Upper lobe of left lung (tissue), 6 donors: ENCODE results near the gene ZMAT3. TPM values are rescaled to one million over a fixed set of nuclear protein-coding genes. Genes with fewer than 3 reads are reported as not detected.

Source experiments
- ATAC-seq, 2 donors: fragments of 200-7000 bp; cut with Tn5 transposase; one replicate each; pipeline ENCODE4 v1.9.1; 2022; ENCODE audit warnings: mild to moderate bottlenecking in 2 of 2, moderate library complexity in 2 of 2; ENCODE audit not compliant: low FRiP score in 2 of 2
- DNase-seq, 2 donors: peaks; one replicate each; pipeline ENCODE4 v3.0.0-alpha.2; 2019 to 2020
- H3K27ac ChIP-seq, 4 donors: fragments of 200-600 bp; sonication (generic); one replicate each; pipeline ENCODE4 v1.5.1; 2016 to 2019
- H3K27me3 ChIP-seq, 4 donors: fragments of 200-600 bp; sonication (generic); one replicate each; pipeline ENCODE4 v1.5.1; 2017 to 2019
- H3K36me3 ChIP-seq, 4 donors: fragments of 200-600 bp; sonication (generic); one replicate each; pipeline ENCODE4 v1.5.1; 2016 to 2019
- H3K4me1 ChIP-seq, 4 donors: fragments of 200-600 bp; sonication (generic); one replicate each; pipeline ENCODE4 v1.5.1; 2018 to 2019
- H3K4me3 ChIP-seq, 4 donors: fragments of 200-600 bp; sonication (generic); one replicate each; pipeline ENCODE4 v1.5.1; 2017 to 2019; ENCODE audit warnings: mild to moderate bottlenecking in 2 of 4, moderate library complexity in 1 of 4
- H3K9me3 ChIP-seq, 4 donors: fragments of 200-600 bp; sonication (generic); one replicate each; pipeline ENCODE4 v1.5.1; 2018 to 2019
- CTCF ChIP-seq, 6 experiments: fragments of 450-650 bp in 4 of 6; fragments of 200-600 bp in 2 of 6; sonication (generic) in 2 of 6; IDR thresholded peaks; one replicate each; pipeline ENCODE4 v1.5.1; 2016 to 2019; ENCODE audit warnings: antibody characterized with exemption in 6 of 6
- EP300 ChIP-seq, 4 donors: sonication (generic); formaldehyde crosslinking; IDR thresholded peaks; one replicate each; pipeline ENCODE4 v1.5.1; 2017; ENCODE audit warnings: antibody characterized with exemption in 4 of 4, control low read depth in 2 of 4
- POLR2A ChIP-seq, 4 donors: fragments of 450-650 bp; IDR thresholded peaks; one replicate each; pipeline ENCODE4 v1.5.1; 2016 to 2017; ENCODE audit warnings: antibody characterized with exemption in 4 of 4, mild to moderate bottlenecking in 2 of 4
- POLR2AphosphoS5 ChIP-seq, 2 donors: sonication (generic); formaldehyde crosslinking; IDR thresholded peaks; one replicate each; pipeline ENCODE4 v1.5.1; 2017; ENCODE audit warnings: antibody characterized with exemption in 2 of 2
- WGBS, 2 donors: methylation state at CpG; one replicate each; pipeline ENCODE4 v1.1.5; 2017 to 2018; 5-methylcytosine and 5-hydroxymethylcytosine counted together
- total RNA-seq, 6 donors: library from RNA; depleted of rRNA in 4 of 6; stranded (reverse); fragments of >200 nt in 4 of 6; gene quantifications; one replicate each; pipeline versions ENCODE4 v1.1.0 to v1.2.1, GENCODE V29; 2016 to 2021
- donor health status: DM: no; HTN: no; CAD: no; lungs with moderate emphysema.
- donor health status: DM: no; HTN: yes; CAD: no; lungs with severe emphysema.

ZMAT3 gene
- total RNA-seq, 6 donors from 2014 or later: 6.4 to 19.5 (median 13.1) TPM

GRCh38 chr3:178987745-178988144, 83.9 kb downstream of the ZMAT3 start:
- no peak for ATAC-seq
- H3K4me3 ChIP-seq: no peak overlapping the region
- TF ChIP-seq POLR2AphosphoS5 (IDR thresholded peaks at IDR 0.05) (no peak), POLR2A (IDR thresholded peaks at IDR 0.05) (no peak), CTCF (IDR thresholded peaks at IDR 0.05) (no peak), EP300 (IDR thresholded peaks at IDR 0.05) (no peak)

GRCh38 chr3:178986456-178986855, 85.2 kb downstream of the ZMAT3 start:
- Histone ChIP-seq H3K36me3 (no peaks in the 10 kb centered on the region), H3K4me3 (no peak overlapping the region), H3K27ac (no peak overlapping the region), H3K9me3 (peaks cover 5 to 35% (median 33%) of the 10 kb centered on the region in 4 donors), H3K27me3 (no peaks in the 10 kb centered on the region), H3K4me1 (no peaks in the 10 kb centered on the region)
- TF ChIP-seq CTCF (IDR thresholded peaks at IDR 0.05) (no peak), POLR2AphosphoS5 (IDR thresholded peaks at IDR 0.05) (no peak), EP300 (IDR thresholded peaks at IDR 0.05) (no peak), POLR2A (IDR thresholded peaks at IDR 0.05) (no peak)
- ATAC-seq: no peak
- no peak for DNase-seq
- WGBS, 2 donors: 49 to 52% methylated on average over 2 of the region's 2 CpGs

More at GRCh38 chr3:178987745-178988144, 83.9 kb downstream of the ZMAT3 start:
- Histone ChIP-seq H3K27me3 (no peaks in the 10 kb centered on the region), H3K4me1 (no peaks in the 10 kb centered on the region), H3K36me3 (no peaks in the 10 kb centered on the region), H3K9me3 (peaks cover 5 to 35% (median 33%) of the 10 kb centered on the region in 4 donors), H3K27ac (no peak overlapping the region)
- WGBS, 2 donors: 87 to 100% methylated on average over 1 of the region's 1 CpG
- DNase-seq: no peak

GRCh38 chr3:178982137-178982536, 89.5 kb downstream of the ZMAT3 start:
- TF ChIP-seq CTCF (IDR thresholded peaks at IDR 0.05) (no peak), POLR2A (IDR thresholded peaks at IDR 0.05) (no peak), EP300 (IDR thresholded peaks at IDR 0.05) (no peak), POLR2AphosphoS5 (IDR thresholded peaks at IDR 0.05) (no peak)
- DNase-seq (no peak), ATAC-seq (no peak)
- no peaks in the 10 kb centered on the region for H3K27me3 ChIP-seq
- 63 to 76% methylated on average over 4 of the region's 4 CpGs for WGBS, 2 donors
- no peaks in the 10 kb centered on the region for H3K4me1 ChIP-seq
- peaks cover 0 to 3% (median 1%) of the 10 kb centered on the region in 4 donors for H3K9me3 ChIP-seq
- H3K36me3 ChIP-seq: no peaks in the 10 kb centered on the region
- H3K4me3 ChIP-seq: no peak overlapping the region
- no peak overlapping the region for H3K27ac ChIP-seq

- TF ChIP-seq POLR2A (IDR thresholded peaks at IDR 0.05): no peak
- no peak for TF ChIP-seq EP300 (IDR thresholded peaks at IDR 0.05)
- no peak for TF ChIP-seq CTCF (IDR thresholded peaks at IDR 0.05)
- TF ChIP-seq POLR2AphosphoS5 (IDR thresholded peaks at IDR 0.05): no peak
- no peak overlapping the region for H3K27ac ChIP-seq
- no peaks in the 10 kb centered on the region for H3K4me1 ChIP-seq
- DNase-seq (no peak), ATAC-seq (no peak)
- H3K27me3 ChIP-seq: no peaks in the 10 kb centered on the region
- no peak overlapping the region for H3K4me3 ChIP-seq
- H3K9me3 ChIP-seq: peaks cover 0 to 3% (median 0%) of the 10 kb centered on the region in 4 donors
- H3K36me3 ChIP-seq: no peaks in the 10 kb centered on the region
- WGBS, 2 donors: 82 to 84% methylated on average over 2 of the region's 2 CpGs
These were observed 96.3 kb downstream of the ZMAT3 start for GRCh38 chr3:178975320-178975719.

- ATAC-seq (no peak), DNase-seq (no peak)
- Histone ChIP-seq H3K4me3 (no peak overlapping the region), H3K27me3 (no peaks in the 10 kb centered on the region), H3K36me3 (no peaks in the 10 kb centered on the region), H3K9me3 (peaks cover 0 to 3% (median 0%) of the 10 kb centered on the region in 4 donors), H3K4me1 (peaks cover 0 to 6% (median 0%) of the 10 kb centered on the region in 4 donors), H3K27ac (no peak overlapping the region)
- 30 to 35% methylated on average over 1 of the region's 1 CpG for WGBS, 2 donors
- TF ChIP-seq CTCF (IDR thresholded peaks at IDR 0.05): no peak
- no peak for TF ChIP-seq POLR2A (IDR thresholded peaks at IDR 0.05)
- TF ChIP-seq EP300 (IDR thresholded peaks at IDR 0.05): no peak
These were observed 100.0 kb downstream of the ZMAT3 start for GRCh38 chr3:178971614-178972013.
